Measurements from ENCODE around the gene DACH2.

DACH2 gene

DNA sequence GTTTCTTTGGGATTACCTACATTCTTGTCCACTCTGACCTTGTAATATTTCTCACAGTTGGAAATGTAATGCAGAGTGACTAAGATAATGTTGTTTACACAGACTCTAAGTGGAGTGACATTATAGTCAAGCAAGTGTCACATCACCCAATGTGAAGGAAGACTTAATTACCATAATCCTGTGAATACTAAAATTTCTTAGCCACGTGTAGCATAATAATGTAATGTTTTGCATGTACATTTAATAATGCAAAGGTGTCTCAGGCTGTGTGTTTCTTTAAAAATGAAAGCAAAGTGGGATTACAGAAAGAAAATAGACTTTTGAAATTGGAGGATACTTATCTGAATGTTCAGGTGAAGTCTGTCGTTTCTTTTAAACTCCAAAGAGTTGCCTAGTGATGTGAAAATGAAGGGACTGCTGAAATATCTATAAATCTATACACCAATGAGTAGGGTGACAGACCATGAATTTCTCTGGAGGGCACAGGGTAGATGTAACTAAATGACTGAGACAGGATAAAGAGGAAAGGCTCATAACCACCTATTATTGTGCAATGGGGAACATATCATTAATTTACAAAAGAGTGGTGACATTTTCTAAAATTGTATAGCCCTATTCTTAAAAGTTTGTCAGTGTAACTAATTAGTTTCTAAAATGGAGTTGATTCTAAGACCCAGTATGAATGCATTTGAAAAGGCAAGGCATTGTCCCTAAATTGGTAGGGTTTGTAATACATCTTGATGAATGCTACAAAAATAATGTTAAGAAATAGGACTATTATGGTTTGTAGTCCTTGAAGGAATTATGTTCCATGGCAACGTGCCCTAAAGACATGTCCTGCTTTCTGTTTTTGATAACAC, 235.7 kb downstream of the DACH2 start:
- H3K9ac ChIP-seq (ENCODE audit: low read depth in 1 of 2, low read length in 2 of 2) = no peak overlapping the region
- H3K4me1 ChIP-seq (ENCODE audit: control insufficient read depth in 1 of 2, insufficient read depth in 2 of 2, low read length in 2 of 2) = no peaks in the 10 kb centered on the region
- H3K27me3 ChIP-seq (ENCODE audit: control insufficient read depth in 1 of 2, insufficient read depth in 2 of 2, low read length in 2 of 2) = no peaks in the 10 kb centered on the region
- H3K9me3 ChIP-seq (ENCODE audit: control insufficient read depth in 1 of 2, low read length in 2 of 2) = no peaks in the 10 kb centered on the region
- H3K27ac ChIP-seq (ENCODE audit: low read depth, low read length) = no peak overlapping the region
- no peaks in the 10 kb centered on the region for H3K36me3 ChIP-seq (ENCODE audit: control insufficient read depth in 1 of 2, insufficient read depth in 2 of 2, low read length in 2 of 2)
- no peak overlapping the region for H3K4me3 ChIP-seq (ENCODE audit: low read depth in 1 of 2, low read length in 2 of 2)

DNA sequence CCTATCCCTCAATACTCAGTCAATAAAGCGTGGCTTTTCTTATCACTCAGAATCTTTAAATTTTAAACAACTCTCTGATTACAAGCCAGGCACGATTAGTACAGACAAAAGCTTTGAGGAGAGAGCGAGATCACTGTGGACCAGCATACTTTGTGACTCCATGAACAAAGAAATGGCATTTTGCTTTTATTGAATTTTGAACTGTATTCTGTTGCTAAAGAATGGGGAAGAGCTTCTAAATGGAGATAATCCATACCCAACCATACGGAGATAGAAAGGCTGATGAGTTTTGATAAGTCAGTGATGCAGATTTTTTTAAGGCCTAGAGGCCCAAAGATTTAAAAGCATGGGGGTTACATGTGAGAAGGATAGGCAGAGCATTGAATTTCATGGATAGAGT, 259.1 kb downstream of the DACH2 start:
- Histone ChIP-seq H3K4me1 (ENCODE audit: control insufficient read depth in 1 of 2, insufficient read depth in 2 of 2, low read length in 2 of 2) (no peaks in the 10 kb centered on the region), H3K9me3 (ENCODE audit: control insufficient read depth in 1 of 2, low read length in 2 of 2) (no peaks in the 10 kb centered on the region), H3K36me3 (ENCODE audit: control insufficient read depth in 1 of 2, insufficient read depth in 2 of 2, low read length in 2 of 2) (no peaks in the 10 kb centered on the region), H3K9ac (ENCODE audit: low read depth in 1 of 2, low read length in 2 of 2) (no peak overlapping the region), H3K27me3 (ENCODE audit: control insufficient read depth in 1 of 2, insufficient read depth in 2 of 2, low read length in 2 of 2) (no peaks in the 10 kb centered on the region), H3K4me3 (ENCODE audit: low read depth in 1 of 2, low read length in 2 of 2) (no peak overlapping the region), H3K27ac (ENCODE audit: low read depth, low read length) (no peak overlapping the region)

DNA sequence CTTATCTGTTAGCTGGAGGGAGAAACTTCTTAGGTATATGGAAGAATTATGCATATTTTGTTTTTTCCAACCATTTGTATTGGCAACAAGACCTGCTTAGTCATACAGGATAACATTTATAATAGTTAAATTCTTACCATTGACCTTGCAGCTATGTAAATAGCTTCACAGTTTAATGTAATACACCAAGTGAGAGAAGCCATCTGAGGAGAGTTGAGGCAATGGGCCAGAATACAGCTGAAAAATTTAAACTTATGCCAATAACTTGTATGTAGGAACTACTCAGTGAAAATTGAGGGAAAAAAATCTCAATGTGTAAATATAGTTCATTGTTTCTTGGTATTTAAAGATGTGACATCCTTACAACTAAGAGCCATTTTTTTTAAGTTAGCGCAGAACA, 273.5 kb downstream of the DACH2 start:
- Histone ChIP-seq H3K27me3 (ENCODE audit: control insufficient read depth in 1 of 2, insufficient read depth in 2 of 2, low read length in 2 of 2) (no peaks in the 10 kb centered on the region), H3K36me3 (ENCODE audit: control insufficient read depth in 1 of 2, insufficient read depth in 2 of 2, low read length in 2 of 2) (no peaks in the 10 kb centered on the region), H3K4me3 (ENCODE audit: low read depth in 1 of 2, low read length in 2 of 2) (no peak overlapping the region), H3K9me3 (ENCODE audit: control insufficient read depth in 1 of 2, low read length in 2 of 2) (no peaks in the 10 kb centered on the region), H3K9ac (ENCODE audit: low read depth in 1 of 2, low read length in 2 of 2) (no peak overlapping the region), H3K4me1 (ENCODE audit: control insufficient read depth in 1 of 2, insufficient read depth in 2 of 2, low read length in 2 of 2) (no peaks in the 10 kb centered on the region), H3K27ac (ENCODE audit: low read depth, low read length) (no peak overlapping the region)

DNA sequence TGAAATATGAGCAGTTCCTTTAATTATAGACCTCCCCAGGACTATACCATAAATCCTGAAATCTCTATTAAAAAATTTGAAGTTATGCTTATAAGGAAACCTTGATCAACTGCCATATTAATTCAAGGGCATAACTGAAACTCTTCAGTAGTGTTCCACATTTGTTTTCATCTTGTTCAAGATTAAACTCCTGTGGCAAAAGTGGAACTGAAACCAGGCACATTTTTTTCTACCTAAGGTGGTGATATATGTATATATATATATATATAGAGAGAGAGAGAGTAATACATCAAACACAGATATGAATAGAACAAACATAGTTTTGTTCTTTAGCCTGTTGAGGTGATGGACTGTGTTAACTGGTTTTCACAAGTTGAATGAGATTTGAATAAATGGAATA, 287.9 kb downstream of the DACH2 start:
- H3K9me3 ChIP-seq (ENCODE audit: control insufficient read depth in 1 of 2, low read length in 2 of 2) = no peaks in the 10 kb centered on the region
- H3K4me1 ChIP-seq (ENCODE audit: control insufficient read depth in 1 of 2, insufficient read depth in 2 of 2, low read length in 2 of 2) = no peaks in the 10 kb centered on the region
- H3K36me3 ChIP-seq (ENCODE audit: control insufficient read depth in 1 of 2, insufficient read depth in 2 of 2, low read length in 2 of 2) = no peaks in the 10 kb centered on the region
- no peak overlapping the region for H3K4me3 ChIP-seq (ENCODE audit: low read depth in 1 of 2, low read length in 2 of 2)
- H3K27me3 ChIP-seq (ENCODE audit: control insufficient read depth in 1 of 2, insufficient read depth in 2 of 2, low read length in 2 of 2) = no peaks in the 10 kb centered on the region
- no peak overlapping the region for H3K27ac ChIP-seq (ENCODE audit: low read depth, low read length)
- no peak overlapping the region for H3K9ac ChIP-seq (ENCODE audit: low read depth in 1 of 2, low read length in 2 of 2)

DNA sequence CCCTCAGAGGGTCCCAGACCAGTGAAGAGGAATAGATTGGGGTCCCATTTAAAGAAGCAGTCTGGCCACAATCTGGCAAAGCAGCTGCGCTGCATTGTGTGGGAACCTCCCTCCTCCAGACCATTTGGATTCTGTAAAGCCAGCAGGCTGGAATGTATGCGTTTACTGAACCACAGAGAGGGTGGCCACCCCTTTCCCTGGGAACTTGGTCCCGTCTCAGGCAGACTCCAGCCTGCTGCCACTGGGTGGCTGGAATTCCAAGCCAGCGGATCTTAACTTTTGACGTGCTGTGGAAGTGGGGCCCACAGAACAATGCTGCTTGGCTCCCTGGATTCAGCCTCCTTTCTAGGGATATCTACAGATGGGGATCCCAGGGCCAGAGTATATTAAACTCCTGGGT, 307.2 kb downstream of the DACH2 start:
- Histone ChIP-seq H3K36me3 (ENCODE audit: control insufficient read depth in 1 of 2, insufficient read depth in 2 of 2, low read length in 2 of 2) (no peaks in the 10 kb centered on the region), H3K27me3 (ENCODE audit: control insufficient read depth in 1 of 2, insufficient read depth in 2 of 2, low read length in 2 of 2) (no peaks in the 10 kb centered on the region), H3K4me3 (ENCODE audit: low read depth in 1 of 2, low read length in 2 of 2) (no peak overlapping the region), H3K27ac (ENCODE audit: low read depth, low read length) (no peak overlapping the region), H3K4me1 (ENCODE audit: control insufficient read depth in 1 of 2, insufficient read depth in 2 of 2, low read length in 2 of 2) (no peaks in the 10 kb centered on the region), H3K9ac (ENCODE audit: low read depth in 1 of 2, low read length in 2 of 2) (no peak overlapping the region), H3K9me3 (ENCODE audit: control insufficient read depth in 1 of 2, low read length in 2 of 2) (no peaks in the 10 kb centered on the region)

DNA sequence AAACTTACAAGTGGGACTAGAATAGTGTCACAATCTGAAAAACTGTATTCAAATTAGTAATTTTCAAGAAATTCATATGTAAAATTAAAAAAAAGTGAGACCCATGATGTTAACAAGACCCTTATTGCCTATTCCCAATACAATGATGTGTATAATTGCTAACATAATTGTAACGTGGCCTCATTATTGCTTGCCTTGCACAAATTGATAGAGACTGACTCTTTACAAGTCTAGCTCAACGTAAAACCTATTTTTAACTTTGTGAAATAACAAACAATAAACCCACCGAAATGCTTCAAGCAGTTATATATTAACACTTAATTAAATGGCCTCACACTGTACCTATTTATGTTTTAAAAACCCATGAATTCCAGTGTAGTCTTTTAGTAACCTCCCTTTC, 312.5 kb downstream of the DACH2 start:
- Histone ChIP-seq H3K27me3 (ENCODE audit: control insufficient read depth in 1 of 2, insufficient read depth in 2 of 2, low read length in 2 of 2) (no peaks in the 10 kb centered on the region), H3K4me1 (ENCODE audit: control insufficient read depth in 1 of 2, insufficient read depth in 2 of 2, low read length in 2 of 2) (no peaks in the 10 kb centered on the region), H3K9me3 (ENCODE audit: control insufficient read depth in 1 of 2, low read length in 2 of 2) (no peaks in the 10 kb centered on the region), H3K27ac (ENCODE audit: low read depth, low read length) (no peak overlapping the region), H3K36me3 (ENCODE audit: control insufficient read depth in 1 of 2, insufficient read depth in 2 of 2, low read length in 2 of 2) (no peaks in the 10 kb centered on the region), H3K4me3 (ENCODE audit: low read depth in 1 of 2, low read length in 2 of 2) (no peak overlapping the region), H3K9ac (ENCODE audit: low read depth in 1 of 2, low read length in 2 of 2) (no peak overlapping the region)

DNA sequence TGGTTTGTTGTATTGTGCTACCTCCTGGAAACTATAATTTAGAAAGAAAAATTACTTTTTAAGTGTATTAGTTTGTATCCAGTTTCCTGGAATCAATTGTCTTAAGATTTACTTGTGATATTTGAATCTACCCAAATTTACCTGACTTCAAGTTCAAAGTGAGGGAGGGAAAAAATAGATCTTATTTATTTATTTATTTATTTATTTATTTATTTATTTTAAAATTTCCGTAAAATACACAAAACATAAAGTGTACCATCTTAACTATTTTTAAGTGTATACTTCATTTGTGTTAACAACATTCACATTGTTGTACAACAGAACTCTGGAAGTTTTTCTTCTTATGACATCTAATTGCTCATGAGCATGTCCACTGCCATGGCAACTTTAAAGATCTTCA, 356.0 kb downstream of the DACH2 start:
- H3K27ac ChIP-seq (ENCODE audit: low read depth, low read length) = no peak overlapping the region
- no peaks in the 10 kb centered on the region for H3K36me3 ChIP-seq (ENCODE audit: control insufficient read depth in 1 of 2, insufficient read depth in 2 of 2, low read length in 2 of 2)
- no peaks in the 10 kb centered on the region for H3K4me1 ChIP-seq (ENCODE audit: control insufficient read depth in 1 of 2, insufficient read depth in 2 of 2, low read length in 2 of 2)
- no peaks in the 10 kb centered on the region for H3K9me3 ChIP-seq (ENCODE audit: control insufficient read depth in 1 of 2, low read length in 2 of 2)
- no peak overlapping the region for H3K9ac ChIP-seq (ENCODE audit: low read depth in 1 of 2, low read length in 2 of 2)
- no peak overlapping the region for H3K4me3 ChIP-seq (ENCODE audit: low read depth in 1 of 2, low read length in 2 of 2)
- H3K27me3 ChIP-seq (ENCODE audit: control insufficient read depth in 1 of 2, insufficient read depth in 2 of 2, low read length in 2 of 2) = no peaks in the 10 kb centered on the region

DNA sequence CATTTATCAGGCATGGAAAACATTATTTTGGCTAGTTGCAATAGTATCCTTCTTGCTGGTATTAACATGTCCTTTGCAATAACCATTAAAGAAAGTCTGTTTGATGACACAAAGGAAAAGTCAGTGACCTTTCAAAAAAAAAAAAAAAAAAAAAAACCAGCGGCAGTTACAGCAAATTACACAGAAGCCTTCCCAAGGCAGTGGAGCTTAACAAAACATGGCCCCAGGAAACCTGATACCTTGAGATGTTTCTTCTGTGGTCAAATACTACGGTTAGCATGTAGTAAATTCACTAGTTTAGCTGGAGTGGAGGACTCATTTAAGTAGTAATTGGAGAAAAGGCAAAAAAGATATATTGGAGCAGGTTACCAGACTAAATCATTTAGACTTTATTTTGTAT, 359.1 kb downstream of the DACH2 start:
- H3K9me3 ChIP-seq (ENCODE audit: control insufficient read depth in 1 of 2, low read length in 2 of 2) = no peaks in the 10 kb centered on the region
- H3K4me1 ChIP-seq (ENCODE audit: control insufficient read depth in 1 of 2, insufficient read depth in 2 of 2, low read length in 2 of 2) = no peaks in the 10 kb centered on the region
- no peak overlapping the region for H3K4me3 ChIP-seq (ENCODE audit: low read depth in 1 of 2, low read length in 2 of 2)
- H3K36me3 ChIP-seq (ENCODE audit: control insufficient read depth in 1 of 2, insufficient read depth in 2 of 2, low read length in 2 of 2) = no peaks in the 10 kb centered on the region
- H3K9ac ChIP-seq (ENCODE audit: low read depth in 1 of 2, low read length in 2 of 2) = no peak overlapping the region
- H3K27me3 ChIP-seq (ENCODE audit: control insufficient read depth in 1 of 2, insufficient read depth in 2 of 2, low read length in 2 of 2) = no peaks in the 10 kb centered on the region
- no peak overlapping the region for H3K27ac ChIP-seq (ENCODE audit: low read depth, low read length)

DNA sequence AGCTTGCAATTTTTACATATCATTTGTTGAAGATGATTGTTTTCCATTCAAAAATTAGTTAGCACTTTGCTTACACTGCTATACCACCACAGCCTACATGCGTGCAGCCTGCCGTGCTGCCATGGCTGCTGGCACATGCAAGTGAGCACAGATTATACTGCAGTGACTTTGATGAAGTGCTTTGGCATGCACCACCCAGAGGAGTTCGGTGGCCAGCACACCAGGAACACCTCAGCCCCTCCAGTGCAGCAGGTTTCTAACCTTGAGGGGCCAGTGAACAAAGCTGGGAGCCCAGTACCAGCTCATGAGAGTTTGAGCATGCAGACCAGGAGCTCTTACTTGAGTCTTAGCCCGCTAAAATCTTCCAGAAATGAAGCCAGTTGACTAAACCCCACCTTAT, 431.5 kb downstream of the DACH2 start:
- Histone ChIP-seq H3K36me3 (ENCODE audit: control insufficient read depth in 1 of 2, insufficient read depth in 2 of 2, low read length in 2 of 2) (no peaks in the 10 kb centered on the region), H3K4me1 (ENCODE audit: control insufficient read depth in 1 of 2, insufficient read depth in 2 of 2, low read length in 2 of 2) (no peaks in the 10 kb centered on the region), H3K9me3 (ENCODE audit: control insufficient read depth in 1 of 2, low read length in 2 of 2) (no peaks in the 10 kb centered on the region), H3K4me3 (ENCODE audit: low read depth in 1 of 2, low read length in 2 of 2) (no peak overlapping the region), H3K9ac (ENCODE audit: low read depth in 1 of 2, low read length in 2 of 2) (no peak overlapping the region), H3K27me3 (ENCODE audit: control insufficient read depth in 1 of 2, insufficient read depth in 2 of 2, low read length in 2 of 2) (no peaks in the 10 kb centered on the region), H3K27ac (ENCODE audit: low read depth, low read length) (no peak overlapping the region)

DNA sequence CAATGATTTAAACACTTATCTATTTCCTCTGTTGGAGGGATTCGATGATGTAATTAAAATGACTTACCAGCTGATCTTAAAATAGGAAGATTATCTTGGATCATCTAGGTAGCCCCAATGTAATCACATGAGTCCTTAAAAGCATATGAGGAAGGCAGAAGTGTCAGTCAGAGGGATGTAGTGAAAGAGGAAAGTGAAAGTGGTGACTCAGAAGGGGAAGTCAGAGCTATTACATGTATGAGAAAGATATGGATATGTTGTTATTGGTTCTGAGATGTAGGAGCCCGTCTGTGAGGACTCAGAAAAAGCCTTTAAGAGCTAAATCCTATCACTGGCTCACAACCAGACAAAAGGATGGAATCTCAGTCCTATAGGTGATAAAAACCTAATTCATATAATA, 456.4 kb downstream of the DACH2 start:
- no peak overlapping the region for H3K27ac ChIP-seq (ENCODE audit: low read depth, low read length)
- H3K4me1 ChIP-seq (ENCODE audit: control insufficient read depth in 1 of 2, insufficient read depth in 2 of 2, low read length in 2 of 2) = no peaks in the 10 kb centered on the region
- no peaks in the 10 kb centered on the region for H3K27me3 ChIP-seq (ENCODE audit: control insufficient read depth in 1 of 2, insufficient read depth in 2 of 2, low read length in 2 of 2)
- no peak overlapping the region for H3K9ac ChIP-seq (ENCODE audit: low read depth in 1 of 2, low read length in 2 of 2)
- no peaks in the 10 kb centered on the region for H3K36me3 ChIP-seq (ENCODE audit: control insufficient read depth in 1 of 2, insufficient read depth in 2 of 2, low read length in 2 of 2)
- no peak overlapping the region for H3K4me3 ChIP-seq (ENCODE audit: low read depth in 1 of 2, low read length in 2 of 2)
- H3K9me3 ChIP-seq (ENCODE audit: control insufficient read depth in 1 of 2, low read length in 2 of 2) = peaks cover 0 to 2% of the 10 kb centered on the region in 2 donors

All from duodenal mucosa (tissue), 2 donors.